Fibroblast of mammary gland (primary cell): ENCODE measurements around the gene CAND2.

Experiments
- DNase-seq: peaks from one replicate; pipeline ENCODE4 v3.0.0-alpha.2; 2010; ENCODE audit warnings: low read depth
- H3K4me3 ChIP-seq: 2 replicates; pipeline ENCODE4 v1.5.1; 2011; ENCODE audit warnings: low read depth, mild to moderate bottlenecking, low read length, moderate library complexity; ENCODE audit not compliant: control insufficient read depth
- CTCF ChIP-seq: conservative IDR thresholded peaks from 2 replicates; pipeline ENCODE4 v1.5.1; 2011; ENCODE audit warnings: low read depth, low read length, inconsistent platforms; ENCODE audit not compliant: control insufficient read depth, insufficient read depth

Gene CAND2

GRCh38 chr3:12884186-12884680 lies 87.8 kb downstream of the CAND2 start:
- no peak for TF ChIP-seq CTCF
- DNase-seq = no peak
- H3K4me3 ChIP-seq = no peak overlapping the region
